ENCODE measurements around the gene BPIFB3. TPM values are rescaled to one million over a fixed set of nuclear protein-coding genes. Genes with fewer than 3 reads are reported as not detected.

BPIFB3 gene
- polyA plus RNA-seq, 1 donor (not counting 4 experiments of a cell fraction or from before 2014, with no cell fraction given), result not detected

GRCh38 chr20:33042430-33042829 lies 11.3 kb upstream of the BPIFB3 start:
- H3K9ac ChIP-seq (ENCODE audit: control insufficient read depth, extremely low read depth, insufficient read depth, low read length), result no peak overlapping the region
- no peaks in the 10 kb centered on the region for H3K4me1 ChIP-seq (ENCODE audit: control insufficient read depth, extremely low read depth, insufficient read depth, low read length)
- H4K20me1 ChIP-seq (ENCODE audit: control insufficient read depth, extremely low read depth, insufficient read depth, low read length), result no peaks in the 10 kb centered on the region
- no peak for FAIRE-seq
- no peak overlapping the region for H3K27ac ChIP-seq (ENCODE audit: control insufficient read depth, insufficient read depth, low read length)
- TF ChIP-seq CTCF (optimal IDR thresholded peaks at IDR 0.05 in 1 of 3, IDR thresholded peaks at IDR 0.05 in 1 of 3, conservative IDR thresholded peaks at IDR 0.05 in 1 of 3; ENCODE audit: extremely low read depth in 1 of 3, insufficient read depth in 2 of 3, low read length in 3 of 3), result no peak
- no peak for TF ChIP-seq EZH2 (IDR thresholded peaks at IDR 0.05; ENCODE audit: low read length)
- no peak overlapping the region for H3K4me3 ChIP-seq (ENCODE audit: control insufficient read depth in 2 of 3, extremely low read depth in 1 of 3, insufficient read depth in 2 of 3, low read depth in 1 of 3, low read length in 3 of 3)
- no peak overlapping the region for H2AFZ ChIP-seq (ENCODE audit: control insufficient read depth, low read length)
- H3K4me2 ChIP-seq (ENCODE audit: control insufficient read depth, extremely low read depth, insufficient read depth, low read depth, low read length), result no peak overlapping the region
- no peaks in the 10 kb centered on the region for H3K36me3 ChIP-seq (ENCODE audit: control insufficient read depth in 2 of 2, extremely low read depth in 1 of 2, insufficient read depth in 2 of 2, low read length in 2 of 2)
- no peaks in the 10 kb centered on the region for H3K79me2 ChIP-seq (ENCODE audit: control insufficient read depth, insufficient read depth, low read length)
- DNase-seq (ENCODE audit: low read depth, low spot score), result no peak
- H3K9me3 ChIP-seq (ENCODE audit: control insufficient read depth, low read depth, low read length), result no peaks in the 10 kb centered on the region
- no peaks in the 10 kb centered on the region for H3K9me1 ChIP-seq (ENCODE audit: control insufficient read depth, extremely low read depth, insufficient read depth, low read length)
- peaks cover 3% of the 10 kb centered on the region for H3K27me3 ChIP-seq (ENCODE audit: control insufficient read depth, extremely low read depth, insufficient read depth, low read length)
- dilution Hi-C loops (cut with MboI; ENCODE audit: extremely low pct_ligation_motif_present, low sequenced_read_pairs), result no loop called here

GRCh38 chr20:33042983-33043730 lies 10.5 kb upstream of the BPIFB3 start:
- no peak for DNase-seq (ENCODE audit: low read depth, low spot score)
- FAIRE-seq, result no peak

More at GRCh38 chr20:33042983-33043730, 10.5 kb upstream of the BPIFB3 start:
- Histone ChIP-seq H3K9me3 (ENCODE audit: control insufficient read depth, low read depth, low read length) (no peaks in the 10 kb centered on the region), H3K9ac (ENCODE audit: control insufficient read depth, extremely low read depth, insufficient read depth, low read length) (no peak overlapping the region), H4K20me1 (ENCODE audit: control insufficient read depth, extremely low read depth, insufficient read depth, low read length) (no peaks in the 10 kb centered on the region), H2AFZ (ENCODE audit: control insufficient read depth, low read length) (no peak overlapping the region), H3K27ac (ENCODE audit: control insufficient read depth, insufficient read depth, low read length) (no peak overlapping the region), H3K27me3 (ENCODE audit: control insufficient read depth, extremely low read depth, insufficient read depth, low read length) (peaks cover 3% of the 10 kb centered on the region), H3K4me3 (ENCODE audit: control insufficient read depth in 2 of 3, extremely low read depth in 1 of 3, insufficient read depth in 2 of 3, low read depth in 1 of 3, low read length in 3 of 3) (no peak overlapping the region), H3K9me1 (ENCODE audit: control insufficient read depth, extremely low read depth, insufficient read depth, low read length) (no peaks in the 10 kb centered on the region), H3K4me2 (ENCODE audit: control insufficient read depth, extremely low read depth, insufficient read depth, low read depth, low read length) (no peak overlapping the region), H3K4me1 (ENCODE audit: control insufficient read depth, extremely low read depth, insufficient read depth, low read length) (no peaks in the 10 kb centered on the region), H3K79me2 (ENCODE audit: control insufficient read depth, insufficient read depth, low read length) (no peaks in the 10 kb centered on the region), H3K36me3 (ENCODE audit: control insufficient read depth in 2 of 2, extremely low read depth in 1 of 2, insufficient read depth in 2 of 2, low read length in 2 of 2) (no peaks in the 10 kb centered on the region)
- TF ChIP-seq CTCF (optimal IDR thresholded peaks at IDR 0.05 in 1 of 3, IDR thresholded peaks at IDR 0.05 in 1 of 3, conservative IDR thresholded peaks at IDR 0.05 in 1 of 3; ENCODE audit: extremely low read depth in 1 of 3, insufficient read depth in 2 of 3, low read length in 3 of 3), result no peak
- TF ChIP-seq EZH2 (IDR thresholded peaks at IDR 0.05; ENCODE audit: low read length), result no peak
- dilution Hi-C loops (cut with MboI; ENCODE audit: extremely low pct_ligation_motif_present, low sequenced_read_pairs), result no loop called here
